D721Med (cell line): ENCODE results near the gene CCDC92.

Source experiments
- DNase-seq: peaks from one replicate; pipeline ENCODE4 v3.0.0; 2011; ENCODE audit warnings: low spot score; ENCODE audit not compliant: insufficient read length
- FAIRE-seq: peaks from 2 replicates; lab custom pipeline; 2011; peaks lifted over from hg19 to GRCh38; lab: Jason Lieb, UNC
- CTCF ChIP-seq: IDR thresholded peaks from 2 replicates; pipeline ENCODE4 v1.5.1; 2012; ENCODE audit warnings: mild to moderate bottlenecking, control low read depth; ENCODE audit not compliant: insufficient read depth; ENCODE audit errors: missing control alignments

The CCDC92 gene

GRCh38 chr12:123939716-123940626 is 32.7 kb downstream of the CCDC92 start:
- FAIRE-seq (no peak), DNase-seq (no peak)
- TF ChIP-seq CTCF: no peak

GRCh38 chr12:123938679-123939480 is 33.8 kb downstream of the CCDC92 start:
- no peak for DNase-seq
- peak; percentile 31 for TF ChIP-seq CTCF

DNA sequence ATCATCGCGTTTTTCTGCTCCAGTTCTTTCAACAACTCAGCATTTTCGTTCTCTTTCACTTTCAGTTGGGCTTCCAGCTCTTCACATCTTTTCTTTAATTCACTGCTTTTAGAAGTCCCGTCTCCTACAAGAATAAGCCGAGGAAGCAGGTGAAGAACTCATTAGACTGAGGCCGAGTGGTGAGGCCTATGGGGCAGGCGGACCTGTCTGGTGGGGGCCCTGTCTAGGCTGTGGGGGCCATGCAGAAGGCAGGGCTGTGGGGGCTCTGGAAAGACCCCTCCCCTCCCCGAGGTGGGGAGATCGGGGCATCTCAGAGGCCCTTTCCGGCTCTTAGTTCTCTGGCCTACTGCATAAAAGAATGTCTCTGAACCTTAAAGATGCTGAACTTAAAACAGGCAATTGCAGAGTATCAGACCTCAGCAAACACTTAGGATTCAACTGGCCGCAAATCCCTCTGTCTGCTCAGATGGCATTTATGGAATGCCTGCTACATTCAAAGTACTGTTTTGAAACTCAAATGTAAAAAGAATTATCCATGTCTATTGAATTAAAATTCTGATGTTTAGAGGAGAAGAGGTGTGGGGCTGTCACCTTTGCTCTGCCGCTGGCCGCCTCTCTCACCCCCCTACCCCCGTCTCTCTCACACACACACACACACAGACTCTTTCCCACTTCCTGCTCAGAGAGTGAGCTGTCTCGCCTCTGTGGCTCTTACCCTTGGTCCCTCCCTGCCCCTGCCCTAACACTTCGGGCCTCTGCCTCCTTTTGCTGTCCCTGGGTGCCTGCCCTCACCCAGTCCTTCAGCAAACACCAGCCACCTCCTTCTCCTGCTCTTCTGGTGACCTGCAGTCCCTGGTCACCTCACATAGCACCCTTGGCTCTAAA is 34.7 kb downstream of the CCDC92 start:
- no peak for FAIRE-seq

More at GRCh38 chr12:123938679-123939480, 33.8 kb downstream of the CCDC92 start:
- FAIRE-seq: no peak

DNA sequence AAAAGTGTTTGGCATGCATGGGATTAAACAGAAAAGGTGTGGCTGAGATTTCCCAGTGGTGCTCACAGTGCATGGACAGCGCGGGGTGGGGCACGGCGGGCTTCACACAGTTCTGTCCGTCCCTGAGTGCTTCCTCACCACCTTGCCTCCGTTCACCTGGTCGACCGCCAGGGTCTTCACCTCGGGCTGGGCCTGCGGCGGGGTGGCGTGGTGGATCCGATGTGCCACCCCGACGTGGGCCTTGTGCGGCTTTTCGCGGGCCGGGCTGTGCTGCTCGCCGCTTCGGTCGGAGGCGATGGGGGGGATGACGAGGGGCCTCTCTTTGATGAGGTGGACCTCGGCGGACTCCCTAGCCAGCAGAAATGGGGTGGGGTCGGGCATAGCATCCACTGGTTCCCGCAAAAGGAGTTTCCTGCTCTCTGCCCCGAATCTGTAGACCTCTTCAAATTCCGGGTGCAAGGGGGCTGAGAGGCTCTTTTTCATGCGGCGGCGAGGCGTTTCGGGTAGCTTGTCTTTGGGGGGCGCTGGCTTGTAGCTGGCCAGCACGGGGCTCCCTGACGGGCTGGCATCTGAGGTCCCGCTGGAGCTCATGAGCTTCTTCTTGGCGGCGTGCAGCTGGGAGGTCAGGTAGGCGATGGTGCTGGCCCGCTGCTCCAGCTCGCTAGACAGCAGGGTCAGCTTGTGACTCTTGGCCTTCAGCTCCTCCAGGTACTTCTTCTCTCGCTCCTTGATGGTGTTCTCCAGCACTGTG is 35.5 kb downstream of the CCDC92 start:
- no peak for TF ChIP-seq CTCF
- DNase-seq (no peak), FAIRE-seq (no peak)

More for the DNA sequence above, 34.7 kb downstream of the CCDC92 start:
- DNase-seq: no peak
- no peak for TF ChIP-seq CTCF

- no peak for TF ChIP-seq CTCF
- FAIRE-seq: no peak
- DNase-seq: no peak
Observed at GRCh38 chr12:123936471-123936870, 36.2 kb downstream of the CCDC92 start.

DNA sequence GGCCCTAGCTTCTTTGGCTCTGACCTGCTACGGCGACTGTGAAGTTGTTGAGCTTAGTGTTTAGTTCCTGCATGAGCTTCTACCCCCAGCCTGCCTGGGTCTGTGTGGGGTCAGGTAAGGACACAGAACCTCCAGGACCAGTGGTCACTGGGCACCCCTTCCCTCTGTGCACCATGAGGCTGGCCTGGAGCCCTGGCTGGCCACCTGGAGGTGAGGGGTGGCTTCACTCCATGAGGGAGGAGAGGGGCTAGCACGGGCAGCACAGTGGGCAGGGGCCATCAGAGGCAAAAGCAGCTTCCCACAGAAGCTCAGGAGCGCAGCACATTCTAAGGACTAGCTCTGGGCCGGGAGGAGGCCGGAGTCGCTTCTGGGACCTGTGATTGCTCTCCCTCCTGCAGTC is 36.7 kb downstream of the CCDC92 start:
- FAIRE-seq: no peak

More for the DNA sequence above, 36.7 kb downstream of the CCDC92 start:
- DNase-seq: no peak
- no peak for TF ChIP-seq CTCF
